ENCODE results near the gene METTL24. TPM values are rescaled to one million over a fixed set of nuclear protein-coding genes. Genes with fewer than 3 reads are reported as not detected.

METTL24 gene
- total RNA-seq, 4 donors from 2014 or later: not detected

DNA sequence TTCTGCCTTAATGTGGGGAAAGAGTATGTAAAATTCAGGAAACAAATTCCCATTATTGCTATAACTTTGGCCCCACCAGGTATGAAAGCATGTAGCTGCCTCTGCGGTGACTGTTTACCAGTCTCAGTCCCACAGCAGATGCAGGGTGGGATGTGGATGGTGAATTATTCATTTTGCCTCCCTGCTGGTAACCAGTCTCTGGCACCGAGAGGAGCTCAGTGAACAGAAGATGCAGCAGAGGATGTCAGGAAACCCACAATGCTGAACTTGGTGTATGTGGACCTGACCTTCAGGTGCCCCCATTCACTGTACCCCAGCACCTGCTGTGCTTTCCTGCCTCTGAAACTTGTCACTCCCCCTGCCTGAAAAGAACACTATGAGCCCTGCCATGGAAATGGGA is 8.8 kb upstream of the METTL24 start:
- Histone ChIP-seq H3K9me3 (no peaks in the 10 kb centered on the region), H3K4me1 (no peaks in the 10 kb centered on the region), H3K36me3 (no peaks in the 10 kb centered on the region), H3K4me3 (no peak overlapping the region), H3K27ac (no peak overlapping the region), H3K27me3 (no peaks in the 10 kb centered on the region)
- TF ChIP-seq POLR2A (IDR thresholded peaks at IDR 0.05) (no peak), CTCF (IDR thresholded peaks at IDR 0.05 in 4 of 5, conservative IDR thresholded peaks at IDR 0.05 in 1 of 5) (no peak)
- DNase-seq: no peak
- intact Hi-C loops (cut with DNase I; ENCODE audit: low total_unique reads): no loop called here
- in situ Hi-C loops (cut with MboI; ENCODE audit: low sequenced_read_pairs in 4 of 4): no loop called here
- ATAC-seq: no peak

DNA sequence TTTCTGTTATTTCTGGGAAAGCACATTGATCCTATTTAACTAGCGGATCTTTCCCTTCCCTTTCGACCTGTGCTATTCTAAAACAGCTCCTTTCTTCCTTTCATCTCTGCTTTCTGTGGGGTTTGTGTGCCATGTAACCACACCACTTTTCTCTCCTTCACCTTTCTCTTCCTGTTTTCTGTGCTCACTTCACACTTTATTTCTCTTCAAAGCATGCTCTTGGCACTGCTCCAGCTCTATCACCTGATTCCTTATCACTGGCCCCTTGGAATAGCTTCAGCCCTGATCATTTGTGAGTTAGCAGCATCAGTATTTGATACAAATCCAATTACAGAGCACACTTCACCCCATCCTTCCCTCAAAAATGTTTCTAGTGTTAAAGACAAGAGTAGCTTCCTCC is 8.1 kb upstream of the METTL24 start:
- Histone ChIP-seq H3K4me3 (no peak overlapping the region), H3K27me3 (no peaks in the 10 kb centered on the region), H3K9me3 (no peaks in the 10 kb centered on the region), H3K27ac (no peak overlapping the region), H3K36me3 (no peaks in the 10 kb centered on the region), H3K4me1 (no peaks in the 10 kb centered on the region)
- ATAC-seq: no peak
- intact Hi-C loops (cut with DNase I; ENCODE audit: low total_unique reads): no loop called here
- TF ChIP-seq POLR2A (IDR thresholded peaks at IDR 0.05): no peak
- DNase-seq: no peak
- in situ Hi-C loops (cut with MboI; ENCODE audit: low sequenced_read_pairs in 4 of 4): no loop called here

DNA sequence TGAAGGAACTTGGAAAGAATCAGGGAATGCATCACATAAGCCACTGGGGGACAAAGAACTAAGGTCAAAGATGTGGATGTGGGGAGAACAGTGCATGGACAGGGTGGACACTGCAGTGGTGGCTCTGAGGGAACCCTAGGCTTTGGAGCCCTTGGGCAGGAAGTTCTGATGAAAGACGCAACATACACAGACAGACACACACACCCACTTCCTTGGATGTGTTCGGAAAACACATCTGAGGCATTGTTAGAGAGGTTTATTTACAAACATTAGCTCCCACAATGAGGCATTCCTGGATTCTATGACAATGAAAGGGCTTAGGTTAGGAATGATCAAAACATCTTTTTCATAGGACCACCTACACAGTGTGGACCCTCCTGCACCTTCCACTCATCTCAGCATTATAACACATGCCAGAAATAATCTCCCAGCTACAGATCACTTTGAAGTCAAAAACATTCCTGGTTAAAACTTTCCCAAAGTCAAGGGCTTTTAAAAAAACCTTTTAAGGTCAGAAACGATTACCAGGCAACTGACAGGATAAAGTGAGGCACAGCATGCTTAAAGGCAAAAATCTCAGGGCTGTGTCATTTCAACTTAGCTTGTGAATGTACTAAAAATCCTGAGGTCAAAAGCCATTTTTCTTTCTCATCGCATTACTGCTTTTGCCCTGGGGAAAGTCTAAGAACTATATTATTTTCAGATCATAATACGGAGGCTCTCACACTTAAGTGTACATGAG is 6.4 kb upstream of the METTL24 start:
- ATAC-seq (no peak), DNase-seq (no peak)
- peaks cover 0 to 5% (median 0%) of the 10 kb centered on the region in 3 donors for H3K27me3 ChIP-seq
- no peak overlapping the region for H3K4me3 ChIP-seq
- no peak overlapping the region for H3K27ac ChIP-seq
- H3K9me3 ChIP-seq: no peaks in the 10 kb centered on the region
- H3K4me1 ChIP-seq: no peaks in the 10 kb centered on the region
- H3K36me3 ChIP-seq: no peaks in the 10 kb centered on the region
- in situ Hi-C loops (cut with MboI; ENCODE audit: low sequenced_read_pairs in 4 of 4): no loop called here
- TF ChIP-seq POLR2A (IDR thresholded peaks at IDR 0.05) (no peak), CTCF (IDR thresholded peaks at IDR 0.05 in 4 of 5, conservative IDR thresholded peaks at IDR 0.05 in 1 of 5) (no peak)
- intact Hi-C loops (cut with DNase I; ENCODE audit: low total_unique reads): no loop called here

GRCh38 chr6:110363748-110364147 is 5.6 kb upstream of the METTL24 start:
- Histone ChIP-seq H3K9me3 (no peaks in the 10 kb centered on the region), H3K4me1 (no peaks in the 10 kb centered on the region), H3K27me3 (peaks cover 0 to 6% (median 3%) of the 10 kb centered on the region in 3 donors), H3K4me3 (no peak overlapping the region), H3K27ac (no peak overlapping the region), H3K36me3 (no peaks in the 10 kb centered on the region)
- TF ChIP-seq CTCF (IDR thresholded peaks at IDR 0.05 in 4 of 5, conservative IDR thresholded peaks at IDR 0.05 in 1 of 5): no peak
- no peak for TF ChIP-seq POLR2A (IDR thresholded peaks at IDR 0.05)
- no peak for DNase-seq
- in situ Hi-C loops (cut with MboI; ENCODE audit: low sequenced_read_pairs in 4 of 4): no loop called here
- ATAC-seq: no peak
- intact Hi-C loops (cut with DNase I; ENCODE audit: low total_unique reads): no loop called here

DNA sequence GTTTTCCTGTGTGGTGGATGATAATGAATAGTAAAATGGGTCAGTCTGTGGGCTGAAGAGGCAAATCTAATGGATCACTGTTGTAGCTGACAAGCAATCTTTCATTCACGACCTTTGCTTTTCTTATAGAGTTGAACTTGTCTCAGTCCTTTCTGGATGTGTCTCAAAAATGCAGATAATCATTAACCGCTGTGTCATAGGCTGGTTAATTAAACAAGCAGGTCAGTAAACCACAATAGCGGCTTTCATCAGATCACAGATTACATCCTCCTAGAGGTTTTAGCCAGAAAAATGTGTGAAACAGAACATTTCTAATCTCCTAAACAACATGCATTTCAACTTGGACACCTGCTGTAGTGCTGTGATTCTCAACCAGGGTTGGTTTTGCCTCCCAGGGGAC is 2.5 kb upstream of the METTL24 start:
- DNase-seq: no peak

More for the DNA sequence above, 2.5 kb upstream of the METTL24 start:
- in situ Hi-C loops (cut with MboI; ENCODE audit: low sequenced_read_pairs in 4 of 4): no loop called here
- intact Hi-C loops (cut with DNase I; ENCODE audit: low total_unique reads): no loop called here
- no peaks in the 10 kb centered on the region for H3K9me3 ChIP-seq
- no peak for ATAC-seq
- no peaks in the 10 kb centered on the region for H3K36me3 ChIP-seq
- no peaks in the 10 kb centered on the region for H3K4me1 ChIP-seq
- no peak overlapping the region for H3K4me3 ChIP-seq
- no peak for TF ChIP-seq CTCF (IDR thresholded peaks at IDR 0.05 in 4 of 5, conservative IDR thresholded peaks at IDR 0.05 in 1 of 5)
- no peak for TF ChIP-seq POLR2A (IDR thresholded peaks at IDR 0.05)
- peaks cover 0 to 13% (median 6%) of the 10 kb centered on the region in 3 donors for H3K27me3 ChIP-seq
- no peak overlapping the region for H3K27ac ChIP-seq
